ENCODE data around the gene SLC44A1. TPM values are rescaled to one million over a fixed set of nuclear protein-coding genes. Genes with fewer than 3 reads are reported as not detected.
"Not testable (repeated sequence)": the region's sequence is repeated elsewhere in the genome, so short reads cannot be mapped to it uniquely, and the experiment has no call there.

Gene SLC44A1
- total RNA-seq, 4 donors from 2014 or later: 51.1 to 82.2 (median 70.5) TPM

- intact Hi-C loops (cut with DNase I; ENCODE audit: low total_unique reads): no loop called here
- no peak overlapping the region for H3K4me3 ChIP-seq (ENCODE audit: low read depth, poor library complexity, severe bottlenecking)
- TF ChIP-seq POLR2A (IDR thresholded peaks at IDR 0.05) (no peak), CTCF (IDR thresholded peaks at IDR 0.05) (no peak)
- WGBS, 2 donors: 62 to 70% methylated on average over 4 of the region's 4 CpGs
- DNase-seq (ENCODE audit: low spot score in 2 of 2): no peak
Observed at GRCh38 chr9:105264380-105264779, 19.9 kb downstream of the SLC44A1 start.

- WGBS, 2 donors: 96 to 98% methylated on average over 10 of the region's 10 CpGs
- intact Hi-C loops (cut with DNase I; ENCODE audit: low total_unique reads); DNase-seq (ENCODE audit: low spot score in 2 of 2); H3K4me3 ChIP-seq (ENCODE audit: low read depth, poor library complexity, severe bottlenecking): not testable (repeated sequence)
Observed at GRCh38 chr9:105268254-105268653, 23.8 kb downstream of the SLC44A1 start.

GRCh38 chr9:105269593-105269992 lies 25.1 kb downstream of the SLC44A1 start:
- 82 to 88% methylated on average over 2 of the region's 2 CpGs for WGBS, 2 donors
- intact Hi-C loops (cut with DNase I; ENCODE audit: low total_unique reads): no loop called here
- H3K4me3 ChIP-seq (ENCODE audit: low read depth, poor library complexity, severe bottlenecking): no peak overlapping the region
- no peak for DNase-seq (ENCODE audit: low spot score in 2 of 2)
- TF ChIP-seq POLR2A (IDR thresholded peaks at IDR 0.05): no peak
- TF ChIP-seq CTCF (IDR thresholded peaks at IDR 0.05): no peak

- DNase-seq (ENCODE audit: low spot score in 2 of 2): no peak
- 48 to 53% methylated on average over 4 of the region's 4 CpGs for WGBS, 2 donors
- intact Hi-C loops (cut with DNase I; ENCODE audit: low total_unique reads): no loop called here
- H3K4me3 ChIP-seq (ENCODE audit: low read depth, poor library complexity, severe bottlenecking): no peak overlapping the region
- TF ChIP-seq POLR2A (IDR thresholded peaks at IDR 0.05) (no peak), CTCF (IDR thresholded peaks at IDR 0.05) (no peak)
Observed at GRCh38 chr9:105270711-105271110, 26.3 kb downstream of the SLC44A1 start.

- TF ChIP-seq POLR2A (IDR thresholded peaks at IDR 0.05) (no peak), CTCF (IDR thresholded peaks at IDR 0.05) (no peak)
- no peak overlapping the region for H3K4me3 ChIP-seq (ENCODE audit: low read depth, poor library complexity, severe bottlenecking)
- 91 to 93% methylated on average over 1 of the region's 1 CpG for WGBS, 2 donors
- no peak for DNase-seq (ENCODE audit: low spot score in 2 of 2)
- intact Hi-C loops (cut with DNase I; ENCODE audit: low total_unique reads): no loop called here
Observed at GRCh38 chr9:105273731-105274130, 29.3 kb downstream of the SLC44A1 start.

GRCh38 chr9:105275111-105275510 lies 30.7 kb downstream of the SLC44A1 start:
- 70 to 78% methylated on average over 1 of the region's 1 CpG for WGBS, 2 donors
- no peak overlapping the region for H3K4me3 ChIP-seq (ENCODE audit: low read depth, poor library complexity, severe bottlenecking)
- TF ChIP-seq CTCF (IDR thresholded peaks at IDR 0.05) (no peak), POLR2A (IDR thresholded peaks at IDR 0.05) (no peak)
- no peak for DNase-seq (ENCODE audit: low spot score in 2 of 2)
- intact Hi-C loops (cut with DNase I; ENCODE audit: low total_unique reads): no loop called here
